BJ (cell line): Measurements from ENCODE around the gene ESRP2. TPM values are rescaled to one million over a fixed set of nuclear protein-coding genes. Genes with fewer than 3 reads are reported as not detected.

ENCODE experiments used
- CTCF ChIA-PET: fragments of 350-600 bp; formaldehyde crosslinking; extraction: SDS; loops from one replicate; lab custom pipeline; 2021; ENCODE audit warnings: antibody characterized with exemption, inconsistent platforms; lab: Yijun Ruan, JAX
- POLR2A ChIA-PET: fragments of 300-600 bp; sonication (Branson Sonifier 250); formaldehyde crosslinking; extraction: SDS; loops from one replicate; lab custom pipeline; 2021; ENCODE audit warnings: antibody characterized with exemption; lab: Charles Lee
- DNase-seq: peaks from one replicate; pipeline ENCODE4 v3.0.0-alpha.2; 2011; ENCODE audit warnings: low read depth
- H3K27me3 ChIP-seq: 2 replicates; pipeline ENCODE4 v1.6.0; 2011; ENCODE audit warnings: low read length; ENCODE audit not compliant: control insufficient read depth, insufficient read depth
- H3K36me3 ChIP-seq: 2 replicates; pipeline ENCODE4 v1.5.1; 2011; ENCODE audit warnings: low read length; ENCODE audit not compliant: control insufficient read depth, insufficient read depth
- H3K4me3 ChIP-seq: 2 replicates; pipeline ENCODE4 v1.5.1; 2011; ENCODE audit warnings: low read depth, mild to moderate bottlenecking, control low read depth, low read length
- polyA plus RNA-seq: library from polyadenylated mRNA; depleted of rRNA; stranded (reverse); fragments of >200 nt; gene quantifications from 2 replicates; pipeline ENCODE4 v1.2.3, GENCODE V29; 2011
- TF ChIP-seq, protein P1 (sequence below): IDR thresholded peaks from 2 replicates; pipeline ENCODE4 v1.5.1; 2011; ENCODE audit warnings: low read depth, mild to moderate bottlenecking, control low read depth, inconsistent platforms, low read length, moderate library complexity; ENCODE audit not compliant: insufficient read depth

The ESRP2 gene
- polyA plus RNA-seq, 1 experiment: 0.04 TPM

DNA sequence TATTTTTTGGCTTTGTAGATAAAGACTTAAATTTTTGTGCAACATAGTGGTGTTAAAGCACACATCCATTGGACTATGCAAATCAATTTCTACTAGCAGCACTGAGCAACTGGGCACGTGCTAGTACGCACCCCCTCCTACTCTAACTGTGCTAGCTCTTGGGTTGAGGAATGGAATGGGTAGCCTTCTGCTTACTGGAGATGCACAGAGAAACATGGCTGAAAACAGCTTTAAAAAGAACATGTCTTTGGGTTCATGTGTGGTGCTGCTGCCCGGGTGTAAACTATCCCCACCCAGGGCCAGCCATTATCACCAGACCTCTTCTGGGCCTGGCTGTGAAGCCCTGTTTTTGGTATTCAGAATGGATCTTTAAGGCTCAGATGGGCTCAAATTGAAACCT is 7.3 kb downstream of the ESRP2 start:
- POLR2A ChIA-PET: no interaction called here
- CTCF ChIA-PET: interaction anchor here (0.8 to 4.6 kb wide), 14 partner anchors 9 to 412 kb away, joined by 3 to 61 read pairs (median 4); no protein-coding TSS in a partner anchor
- Histone ChIP-seq H3K27me3 (no peaks in the 10 kb centered on the region), H3K4me3 (no peak overlapping the region), H3K36me3 (peaks cover 4% of the 10 kb centered on the region)
- DNase-seq: no peak
- TF ChIP-seq, protein P1, sequence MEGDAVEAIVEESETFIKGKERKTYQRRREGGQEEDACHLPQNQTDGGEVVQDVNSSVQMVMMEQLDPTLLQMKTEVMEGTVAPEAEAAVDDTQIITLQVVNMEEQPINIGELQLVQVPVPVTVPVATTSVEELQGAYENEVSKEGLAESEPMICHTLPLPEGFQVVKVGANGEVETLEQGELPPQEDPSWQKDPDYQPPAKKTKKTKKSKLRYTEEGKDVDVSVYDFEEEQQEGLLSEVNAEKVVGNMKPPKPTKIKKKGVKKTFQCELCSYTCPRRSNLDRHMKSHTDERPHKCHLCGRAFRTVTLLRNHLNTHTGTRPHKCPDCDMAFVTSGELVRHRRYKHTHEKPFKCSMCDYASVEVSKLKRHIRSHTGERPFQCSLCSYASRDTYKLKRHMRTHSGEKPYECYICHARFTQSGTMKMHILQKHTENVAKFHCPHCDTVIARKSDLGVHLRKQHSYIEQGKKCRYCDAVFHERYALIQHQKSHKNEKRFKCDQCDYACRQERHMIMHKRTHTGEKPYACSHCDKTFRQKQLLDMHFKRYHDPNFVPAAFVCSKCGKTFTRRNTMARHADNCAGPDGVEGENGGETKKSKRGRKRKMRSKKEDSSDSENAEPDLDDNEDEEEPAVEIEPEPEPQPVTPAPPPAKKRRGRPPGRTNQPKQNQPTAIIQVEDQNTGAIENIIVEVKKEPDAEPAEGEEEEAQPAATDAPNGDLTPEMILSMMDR: no peak

DNA sequence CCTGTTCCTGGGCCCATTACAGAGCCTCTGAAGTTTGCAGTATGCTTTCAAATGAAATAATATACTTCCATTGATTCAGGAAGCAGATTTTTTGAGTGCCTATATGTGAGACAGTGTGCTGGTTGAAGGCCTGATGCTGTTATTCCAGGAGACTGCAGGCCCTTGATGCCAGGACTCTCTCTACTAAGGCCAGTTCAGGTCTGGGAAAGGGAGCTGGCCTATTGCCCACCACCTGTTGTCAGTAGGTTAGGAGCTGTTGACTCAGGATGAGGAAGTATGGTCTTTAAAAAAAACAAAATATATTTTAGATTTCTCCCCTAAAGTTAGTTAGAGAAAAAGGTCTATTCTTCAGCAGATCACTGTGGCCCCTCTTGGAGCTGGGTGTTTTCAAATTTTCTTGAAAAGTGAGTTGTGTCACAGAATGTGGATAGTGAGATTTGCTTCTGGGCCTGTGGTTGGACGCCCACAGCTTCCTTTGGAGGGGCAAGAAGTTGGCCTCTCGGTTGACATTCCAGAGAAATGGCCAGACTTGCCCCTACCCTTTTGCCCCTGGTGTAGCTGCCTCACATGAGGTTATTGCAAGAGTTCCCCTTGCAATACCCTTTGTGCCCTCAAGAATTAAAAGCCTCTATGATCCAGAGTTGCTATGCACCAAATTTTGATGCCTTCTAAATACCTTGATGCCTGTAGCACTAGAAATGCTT is 7.9 kb downstream of the ESRP2 start:
- H3K27me3 ChIP-seq: no peaks in the 10 kb centered on the region
- H3K4me3 ChIP-seq: no peak overlapping the region
- TF ChIP-seq, protein P1: no peak
- DNase-seq: no peak
- H3K36me3 ChIP-seq: peaks cover 4% of the 10 kb centered on the region
- ChIA-PET POLR2A (no interaction called here), CTCF (interaction anchor here (0.8 to 4.6 kb wide), 17 partner anchors 9 to 411 kb away, joined by 3 to 61 read pairs (median 4); no protein-coding TSS in a partner anchor)

DNA sequence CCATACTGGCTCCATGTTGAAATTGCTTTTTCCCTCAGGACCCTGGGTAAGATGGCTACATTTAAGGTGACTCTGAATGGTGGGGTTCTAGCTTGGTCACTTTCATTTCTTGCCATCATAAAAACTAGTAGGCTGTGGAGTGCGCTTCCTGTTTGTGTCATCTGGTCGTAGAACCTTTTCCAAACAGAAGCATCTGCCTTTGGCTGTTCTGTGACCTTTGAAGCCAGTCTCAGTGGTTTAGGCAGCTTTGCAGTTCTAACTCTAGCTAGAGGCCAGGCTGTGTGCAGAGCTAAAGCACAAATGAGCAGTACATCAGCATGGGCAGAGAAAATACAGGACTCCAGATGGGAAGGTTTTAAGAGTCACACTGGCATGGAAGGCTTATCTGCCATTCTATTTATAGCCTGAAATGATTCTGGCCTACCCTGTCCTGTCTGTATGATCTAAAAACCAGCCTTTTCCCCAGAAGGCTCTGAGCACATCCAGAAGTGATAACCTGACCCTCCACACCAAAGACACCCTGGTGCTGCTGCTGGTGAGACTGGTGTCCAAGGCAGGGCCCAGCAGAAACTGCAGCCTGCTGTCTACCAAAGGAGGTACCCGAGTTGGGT is 8.6 kb downstream of the ESRP2 start:
- Histone ChIP-seq H3K27me3 (no peaks in the 10 kb centered on the region), H3K36me3 (peaks cover 4% of the 10 kb centered on the region; the same call in 1 of the 2 replicates), H3K4me3 (no peak overlapping the region)
- CTCF ChIA-PET: interaction anchor here (0.6 to 4.6 kb wide), 12 partner anchors 10 to 411 kb away, joined by 3 to 61 read pairs (median 4); no protein-coding TSS in a partner anchor
- TF ChIP-seq, protein P1: no peak
- POLR2A ChIA-PET: no interaction called here
- no peak for DNase-seq

DNA sequence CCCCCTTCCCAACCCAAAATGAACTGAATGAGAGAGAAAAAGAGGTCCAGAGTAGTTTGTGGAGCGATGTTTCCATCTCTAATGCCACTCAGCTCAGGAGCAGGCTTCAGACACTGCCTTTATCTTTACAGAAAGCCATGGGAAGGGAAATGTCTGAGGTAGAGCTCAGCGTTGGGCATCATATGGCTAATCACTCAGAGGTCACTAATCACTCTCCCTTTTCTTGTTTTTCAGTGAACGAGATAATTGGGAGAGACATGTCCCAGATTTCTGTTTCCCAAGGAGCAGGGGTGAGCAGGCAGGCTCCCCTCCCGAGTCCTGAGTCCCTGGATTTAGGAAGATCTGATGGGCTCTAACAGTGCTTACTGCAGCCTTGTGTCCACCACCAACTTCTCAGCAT is 9.8 kb downstream of the ESRP2 start:
- Histone ChIP-seq H3K36me3 (peaks cover 2% of the 10 kb centered on the region; the same call in 1 of the 2 replicates), H3K4me3 (no peak overlapping the region), H3K27me3 (no peaks in the 10 kb centered on the region)
- CTCF ChIA-PET: interaction anchor here (1.3 to 4.6 kb wide), 4 partner anchors 131 to 232 kb away, joined by 4 to 61 read pairs (median 4); no protein-coding TSS in a partner anchor
- DNase-seq: no peak
- POLR2A ChIA-PET: no interaction called here
- TF ChIP-seq, protein P1: no peak

DNA sequence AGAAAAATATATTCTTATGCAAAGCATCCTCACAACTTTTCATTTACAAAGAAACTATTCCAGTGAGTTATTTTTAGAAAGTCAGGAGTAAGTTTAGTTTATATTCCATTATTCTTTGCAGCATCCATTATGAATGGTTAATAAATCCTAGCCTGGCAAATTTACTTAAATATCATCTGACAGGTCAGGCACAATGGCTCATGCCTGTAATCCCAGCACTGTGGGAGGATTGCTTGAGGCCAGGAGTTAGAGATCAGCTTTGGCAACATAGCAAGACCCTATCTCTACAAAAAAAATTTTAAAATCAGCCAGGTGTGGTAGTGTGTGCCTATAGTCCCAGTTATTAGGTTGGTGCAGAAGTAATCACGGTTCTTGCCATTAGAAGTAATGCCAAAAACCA is 12.9 kb downstream of the ESRP2 start:
- ChIA-PET POLR2A (no interaction called here), CTCF (no interaction called here)

More for the DNA sequence above, 12.9 kb downstream of the ESRP2 start:
- H3K4me3 ChIP-seq: no peak overlapping the region
- H3K36me3 ChIP-seq: no peaks in the 10 kb centered on the region
- TF ChIP-seq, protein P1: no peak
- H3K27me3 ChIP-seq: no peaks in the 10 kb centered on the region
- no peak for DNase-seq
